ENCODE measurements around the gene LRRFIP1.

DNA sequence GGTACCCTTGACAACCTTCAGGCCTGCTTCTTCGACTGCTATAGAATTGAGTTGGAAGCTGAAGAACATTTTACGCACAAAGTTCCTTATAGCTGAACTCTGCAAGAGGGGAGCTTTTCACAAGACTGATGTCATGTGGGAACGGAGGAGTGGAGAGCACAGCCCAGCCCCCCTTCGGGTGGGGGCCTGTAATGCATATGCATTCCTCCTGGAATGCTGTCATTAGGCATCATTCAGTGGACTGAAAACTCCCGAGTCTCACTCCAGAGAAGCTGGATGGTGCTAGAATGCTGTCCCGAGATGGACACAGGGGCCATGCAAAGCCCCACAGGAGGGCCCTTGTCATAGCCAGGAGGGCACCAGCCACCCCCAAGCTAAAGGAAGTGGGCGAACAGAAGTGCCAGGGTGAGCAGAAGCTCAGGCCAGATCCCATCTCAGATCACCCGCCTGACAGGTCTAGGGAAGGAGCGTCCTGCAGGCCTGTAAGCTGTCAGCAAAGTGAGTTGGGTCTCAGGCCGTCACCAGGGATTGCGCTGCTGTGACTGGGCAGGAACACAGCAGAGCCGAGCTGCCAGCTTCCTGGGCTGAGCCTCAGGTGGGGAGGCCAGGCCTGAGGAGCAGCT is 127.3 kb downstream of the LRRFIP1 start:
- TF ChIP-seq, protein P1, sequence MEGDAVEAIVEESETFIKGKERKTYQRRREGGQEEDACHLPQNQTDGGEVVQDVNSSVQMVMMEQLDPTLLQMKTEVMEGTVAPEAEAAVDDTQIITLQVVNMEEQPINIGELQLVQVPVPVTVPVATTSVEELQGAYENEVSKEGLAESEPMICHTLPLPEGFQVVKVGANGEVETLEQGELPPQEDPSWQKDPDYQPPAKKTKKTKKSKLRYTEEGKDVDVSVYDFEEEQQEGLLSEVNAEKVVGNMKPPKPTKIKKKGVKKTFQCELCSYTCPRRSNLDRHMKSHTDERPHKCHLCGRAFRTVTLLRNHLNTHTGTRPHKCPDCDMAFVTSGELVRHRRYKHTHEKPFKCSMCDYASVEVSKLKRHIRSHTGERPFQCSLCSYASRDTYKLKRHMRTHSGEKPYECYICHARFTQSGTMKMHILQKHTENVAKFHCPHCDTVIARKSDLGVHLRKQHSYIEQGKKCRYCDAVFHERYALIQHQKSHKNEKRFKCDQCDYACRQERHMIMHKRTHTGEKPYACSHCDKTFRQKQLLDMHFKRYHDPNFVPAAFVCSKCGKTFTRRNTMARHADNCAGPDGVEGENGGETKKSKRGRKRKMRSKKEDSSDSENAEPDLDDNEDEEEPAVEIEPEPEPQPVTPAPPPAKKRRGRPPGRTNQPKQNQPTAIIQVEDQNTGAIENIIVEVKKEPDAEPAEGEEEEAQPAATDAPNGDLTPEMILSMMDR (IDR thresholded peaks at IDR 0.05): no peak
- no peak for TF ChIP-seq POLR2A (IDR thresholded peaks at IDR 0.05)
- TF ChIP-seq POLR2AphosphoS5 (IDR thresholded peaks at IDR 0.05): no peak
